DND-41 (cell line): ENCODE results near the gene EDNRB.

Experiments
- ATAC-seq: fragments of 200-7000 bp; cut with Tn5 transposase; 3 replicates; pipeline ENCODE4 v1.9.1; 2021; ENCODE audit warnings: low read depth; ENCODE audit not compliant: insufficient read depth
- DNase-seq: peaks from one replicate; pipeline ENCODE4 v3.0.0-alpha.2; 2020
- H2AFZ ChIP-seq: 2 replicates; pipeline ENCODE4 v1.6.0; 2012; ENCODE audit warnings: low read depth, low read length
- H3K27ac ChIP-seq: 2 replicates; pipeline ENCODE4 v1.5.1; 2012; ENCODE audit warnings: low read length, inconsistent platforms
- H3K27me3 ChIP-seq: fragments of 200-600 bp; sonication (generic); 2 replicates; pipeline ENCODE4 v1.6.0; 2012; ENCODE audit warnings: low read length, mild to moderate bottlenecking, inconsistent platforms; ENCODE audit not compliant: insufficient read depth, poor library complexity
- H3K36me3 ChIP-seq: 2 replicates; pipeline ENCODE4 v1.5.1; 2012; ENCODE audit warnings: low read length, inconsistent platforms; ENCODE audit not compliant: insufficient read depth
- H3K4me1 ChIP-seq: 2 replicates; pipeline ENCODE4 v1.5.1; 2012; ENCODE audit warnings: mild to moderate bottlenecking, low read length; ENCODE audit not compliant: insufficient read depth
- H3K4me2 ChIP-seq: 2 replicates; pipeline ENCODE4 v1.6.0; 2012; ENCODE audit warnings: mild to moderate bottlenecking, moderate library complexity, low read length, inconsistent platforms; ENCODE audit not compliant: insufficient read depth
- H3K4me3 ChIP-seq, 2 experiments: fragments of 200-600 bp in 1 of 2; shearing (Covaris generic) in 1 of 2; 2 replicates each; pipeline ENCODE4 v1.5.1; 2012 to 2016; ENCODE audit warnings: inconsistent platforms in 2 of 2, low read length in 2 of 2, mild to moderate bottlenecking in 2 of 2, low read depth in 1 of 2, moderate library complexity in 1 of 2
- H3K79me2 ChIP-seq: 2 replicates; pipeline ENCODE4 v1.6.0; 2012; ENCODE audit warnings: low read length, inconsistent platforms; ENCODE audit not compliant: insufficient read depth
- H3K9ac ChIP-seq: 2 replicates; pipeline ENCODE4 v1.6.0; 2012; ENCODE audit warnings: low read depth, mild to moderate bottlenecking, inconsistent platforms, low read length, moderate library complexity
- H3K9me3 ChIP-seq: 2 replicates; pipeline ENCODE4 v1.5.1; 2012; ENCODE audit warnings: low read length, moderate library complexity, mild to moderate bottlenecking, inconsistent platforms; ENCODE audit not compliant: insufficient read depth, severe bottlenecking
- H4K20me1 ChIP-seq: 2 replicates; pipeline ENCODE4 v1.6.0; 2012; ENCODE audit warnings: low read length; ENCODE audit not compliant: insufficient read depth
- EZH2 ChIP-seq: IDR thresholded peaks from 3 replicates; pipeline ENCODE4 v1.6.1; 2012; ENCODE audit warnings: borderline replicate concordance, low read depth, mild to moderate bottlenecking, moderate library complexity, low read length, inconsistent platforms; ENCODE audit not compliant: severe bottlenecking
- TF ChIP-seq, protein P1 (sequence below): IDR thresholded peaks from 2 replicates; pipeline ENCODE4 v1.5.1; 2012; ENCODE audit warnings: borderline replicate concordance, low read length, moderate library complexity, mild to moderate bottlenecking; ENCODE audit not compliant: poor library complexity, severe bottlenecking; ENCODE audit errors: extremely low read depth

EDNRB gene

GRCh38 chr13:77918391-77919245 lies at the start of gene EDNRB:
Gene EDNRB, minus strand, starts transcription at chr13:77918831. Its CDS starts 258 bp downstream, at chr13:77918573.
- H3K4me1 ChIP-seq = no peaks in the 10 kb centered on the region
- TF ChIP-seq EZH2 = no peak
- TF ChIP-seq, protein P1, sequence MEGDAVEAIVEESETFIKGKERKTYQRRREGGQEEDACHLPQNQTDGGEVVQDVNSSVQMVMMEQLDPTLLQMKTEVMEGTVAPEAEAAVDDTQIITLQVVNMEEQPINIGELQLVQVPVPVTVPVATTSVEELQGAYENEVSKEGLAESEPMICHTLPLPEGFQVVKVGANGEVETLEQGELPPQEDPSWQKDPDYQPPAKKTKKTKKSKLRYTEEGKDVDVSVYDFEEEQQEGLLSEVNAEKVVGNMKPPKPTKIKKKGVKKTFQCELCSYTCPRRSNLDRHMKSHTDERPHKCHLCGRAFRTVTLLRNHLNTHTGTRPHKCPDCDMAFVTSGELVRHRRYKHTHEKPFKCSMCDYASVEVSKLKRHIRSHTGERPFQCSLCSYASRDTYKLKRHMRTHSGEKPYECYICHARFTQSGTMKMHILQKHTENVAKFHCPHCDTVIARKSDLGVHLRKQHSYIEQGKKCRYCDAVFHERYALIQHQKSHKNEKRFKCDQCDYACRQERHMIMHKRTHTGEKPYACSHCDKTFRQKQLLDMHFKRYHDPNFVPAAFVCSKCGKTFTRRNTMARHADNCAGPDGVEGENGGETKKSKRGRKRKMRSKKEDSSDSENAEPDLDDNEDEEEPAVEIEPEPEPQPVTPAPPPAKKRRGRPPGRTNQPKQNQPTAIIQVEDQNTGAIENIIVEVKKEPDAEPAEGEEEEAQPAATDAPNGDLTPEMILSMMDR = no peak
- no peak within 1 kb of the TSS for H3K4me3 ChIP-seq
- H3K79me2 ChIP-seq = no peaks in the 10 kb centered on the region
- H3K9me3 ChIP-seq = peaks cover 2% of the 10 kb centered on the region
- H3K27me3 ChIP-seq = no peaks in the 10 kb centered on the region
- no peak within 1 kb of the TSS for H3K9ac ChIP-seq
- no peak within 1 kb of the TSS for H3K27ac ChIP-seq
- H2AFZ ChIP-seq = no peak within 1 kb of the TSS
- no peak for ATAC-seq
- H3K36me3 ChIP-seq = no peaks in the 10 kb centered on the region
- no peak within 1 kb of the TSS for H3K4me2 ChIP-seq
- DNase-seq = no peak
- H4K20me1 ChIP-seq = no peaks in the 10 kb centered on the region

GRCh38 chr13:77966671-77967070 lies 48.0 kb upstream of the EDNRB start:
- Histone ChIP-seq H3K36me3 (no peaks in the 10 kb centered on the region), H3K9me3 (no peaks in the 10 kb centered on the region), H3K27me3 (no peaks in the 10 kb centered on the region), H3K9ac (no peak overlapping the region), H3K4me3 (no peak overlapping the region), H3K4me2 (no peak overlapping the region), H3K27ac (no peak overlapping the region), H4K20me1 (no peaks in the 10 kb centered on the region), H3K79me2 (no peaks in the 10 kb centered on the region), H2AFZ (no peak overlapping the region), H3K4me1 (no peaks in the 10 kb centered on the region)
- TF ChIP-seq, protein P1 = no peak
- no peak for TF ChIP-seq EZH2
- DNase-seq = no peak
- ATAC-seq = no peak

DNA sequence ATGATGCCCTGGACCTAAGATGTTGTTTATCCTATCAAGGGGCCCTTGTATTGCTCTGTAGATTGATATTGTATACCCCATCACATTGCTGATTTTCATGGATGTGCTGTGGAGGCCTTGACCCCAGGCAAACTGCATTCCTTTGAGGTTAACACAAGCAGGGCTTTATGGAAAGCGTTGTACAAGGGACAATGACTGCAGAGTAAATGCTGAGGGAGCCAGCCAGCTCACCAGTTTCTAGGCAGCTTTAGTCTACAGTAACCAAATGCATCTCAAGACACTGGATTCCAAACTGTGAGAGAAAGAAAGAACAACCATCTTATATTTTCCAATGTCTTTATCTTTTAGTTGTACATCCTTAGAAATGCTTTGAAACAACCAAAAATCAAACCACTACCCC lies 34.1 kb upstream of the EDNRB start:
- Histone ChIP-seq H3K4me2 (no peak overlapping the region), H3K27ac (no peak overlapping the region), H3K9me3 (no peaks in the 10 kb centered on the region), H2AFZ (no peak overlapping the region), H3K36me3 (no peaks in the 10 kb centered on the region), H3K9ac (no peak overlapping the region), H3K4me3 (no peak overlapping the region), H3K27me3 (peaks cover 2% of the 10 kb centered on the region), H4K20me1 (no peaks in the 10 kb centered on the region), H3K79me2 (no peaks in the 10 kb centered on the region), H3K4me1 (no peaks in the 10 kb centered on the region)
- no peak for ATAC-seq
- TF ChIP-seq, protein P1 = no peak
- TF ChIP-seq EZH2 = no peak
- DNase-seq = no peak
